Measurements from ENCODE around the gene KSR2.
"Not testable (repeated sequence)": the region's sequence is repeated elsewhere in the genome, so short reads cannot be mapped to it uniquely, and the experiment has no call there.

The KSR2 gene

GRCh38 chr12:117890644-117891043, 78.1 kb downstream of the KSR2 start:
- DNase-seq (ENCODE audit: low read depth in 2 of 2), result no peak

- no peak for DNase-seq (ENCODE audit: low read depth in 2 of 2)
Observed at GRCh38 chr12:117890137-117890536, 78.7 kb downstream of the KSR2 start.

GRCh38 chr12:117889098-117889497, 79.7 kb downstream of the KSR2 start:
- no peak for DNase-seq (ENCODE audit: low read depth in 2 of 2)

GRCh38 chr12:117885211-117885610, 83.6 kb downstream of the KSR2 start:
- no peak for DNase-seq (ENCODE audit: low read depth in 2 of 2)

GRCh38 chr12:117884161-117884560, 84.6 kb downstream of the KSR2 start:
- DNase-seq (ENCODE audit: low read depth in 2 of 2), result no peak

GRCh38 chr12:117882603-117883184, 86.1 kb downstream of the KSR2 start:
- no peak for DNase-seq (ENCODE audit: low read depth in 2 of 2)

GRCh38 chr12:117882181-117882580, 86.6 kb downstream of the KSR2 start:
- no peak for DNase-seq (ENCODE audit: low read depth in 2 of 2)

- no peak for DNase-seq (ENCODE audit: low read depth in 2 of 2)
Observed at GRCh38 chr12:117881517-117881916, 87.3 kb downstream of the KSR2 start.

- DNase-seq (ENCODE audit: low read depth in 2 of 2), result no peak
Observed at GRCh38 chr12:117878605-117879004, 90.2 kb downstream of the KSR2 start.

GRCh38 chr12:117876436-117876816, 92.4 kb downstream of the KSR2 start:
- DNase-seq (ENCODE audit: low read depth in 2 of 2), result no peak

- DNase-seq (ENCODE audit: low read depth in 2 of 2), result no peak
Observed at GRCh38 chr12:117875744-117876435, 92.9 kb downstream of the KSR2 start.

- peak; percentile 16 to 24 for DNase-seq (ENCODE audit: low read depth in 2 of 2)
Observed at GRCh38 chr12:117874842-117875434, 93.9 kb downstream of the KSR2 start.

GRCh38 chr12:117874198-117874597, 94.6 kb downstream of the KSR2 start:
- not testable (repeated sequence) for DNase-seq (ENCODE audit: low read depth in 2 of 2)

GRCh38 chr12:117872546-117873169, 96.1 kb downstream of the KSR2 start:
- no peak for DNase-seq (ENCODE audit: low read depth in 2 of 2)

- no peak for DNase-seq (ENCODE audit: low read depth in 2 of 2)
Observed at GRCh38 chr12:117869551-117869950, 99.2 kb downstream of the KSR2 start.

GRCh38 chr12:117867348-117867747, 101.4 kb downstream of the KSR2 start:
- no peak for DNase-seq (ENCODE audit: low read depth in 2 of 2)

- DNase-seq (ENCODE audit: low read depth in 2 of 2), result no peak
Observed at GRCh38 chr12:117865505-117865904, 103.3 kb downstream of the KSR2 start.

GRCh38 chr12:117863002-117863709, 105.6 kb downstream of the KSR2 start:
- no peak for DNase-seq (ENCODE audit: low read depth in 2 of 2)

- no peak for DNase-seq (ENCODE audit: low read depth in 2 of 2)
Observed at GRCh38 chr12:117861691-117862090, 107.1 kb downstream of the KSR2 start.

- not testable (repeated sequence) for DNase-seq (ENCODE audit: low read depth in 2 of 2)
Observed at GRCh38 chr12:117860787-117861290, 108.0 kb downstream of the KSR2 start.

GRCh38 chr12:117860111-117860510, 108.7 kb downstream of the KSR2 start:
- DNase-seq (ENCODE audit: low read depth in 2 of 2), result no peak

Measured in fibroblast of skin of left quadriceps (primary cell).